Measurements from ENCODE around the gene CCDC6.

GRCh38 chr10:59781511-59781910 is 124.8 kb downstream of the CCDC6 start:
- TF ChIP-seq EZH2 (IDR thresholded peaks at IDR 0.05; ENCODE audit: borderline replicate concordance, insufficient read depth, low read length, poor library complexity, severe bottlenecking) (no peak), CTCF (IDR thresholded peaks at IDR 0.05; ENCODE audit: poor library complexity, severe bottlenecking) (no peak), TAF1 (IDR thresholded peaks at IDR 0.05; ENCODE audit: low read depth) (no peak), MXI1 (conservative IDR thresholded peaks at IDR 0.05; ENCODE audit: poor library complexity, severe bottlenecking) (no peak), EP300 (conservative IDR thresholded peaks at IDR 0.05; ENCODE audit: poor library complexity, severe bottlenecking) (no peak), POLR2AphosphoS5 (IDR thresholded peaks at IDR 0.05) (no peak), SMC3 (conservative IDR thresholded peaks at IDR 0.05; ENCODE audit: poor library complexity) (no peak), REST (IDR thresholded peaks at IDR 0.05; ENCODE audit: borderline replicate concordance) (no peak), RAD21 (conservative IDR thresholded peaks at IDR 0.05) (no peak)

Measured in neural cell (in vitro differentiated cells).